Lung (tissue), 12 donors: ENCODE data around the gene OR6C74. TPM values are rescaled to one million over a fixed set of nuclear protein-coding genes. Genes with fewer than 3 reads are reported as not detected.

Experiments used
- ATAC-seq: fragments of 200-7000 bp; cut with Tn5 transposase; one replicate; pipeline ENCODE4 v1.9.1; 2020; ENCODE audit warnings: moderate number of reproducible peaks; ENCODE audit not compliant: insufficient read depth, low FRiP score
- DNase-seq, 3 donors: peaks; one replicate each; pipeline ENCODE4 v3.0.0-alpha.2; 2013 to 2017
- H3K27ac ChIP-seq, 2 donors: one replicate each; pipeline ENCODE4 v1.5.1; 2013; ENCODE audit warnings: mild to moderate bottlenecking in 2 of 2, moderate library complexity in 2 of 2, control low read depth in 1 of 2, inconsistent platforms in 1 of 2, low read depth in 1 of 2, low read length in 1 of 2
- H3K27me3 ChIP-seq, 3 donors: one replicate each; pipeline ENCODE4 v1.5.1; 2013; ENCODE audit warnings: low read length in 2 of 3; ENCODE audit not compliant: control insufficient read depth in 3 of 3, insufficient read depth in 3 of 3
- H3K36me3 ChIP-seq, 4 donors: one replicate each; pipeline ENCODE4 v1.5.1; 2013; ENCODE audit warnings: low read length in 4 of 4, mild to moderate bottlenecking in 1 of 4, moderate library complexity in 1 of 4; ENCODE audit not compliant: control insufficient read depth in 4 of 4, insufficient read depth in 4 of 4
- H3K4me1 ChIP-seq, 5 donors: one replicate each; pipeline ENCODE4 v1.5.1; 2013; ENCODE audit warnings: low read length in 5 of 5, mild to moderate bottlenecking in 2 of 5, moderate library complexity in 1 of 5; ENCODE audit not compliant: control insufficient read depth in 5 of 5, insufficient read depth in 5 of 5
- H3K4me3 ChIP-seq: one replicate; pipeline ENCODE4 v1.5.1; 2013; ENCODE audit warnings: mild to moderate bottlenecking, control low read depth, moderate library complexity
- H3K9ac ChIP-seq, 2 donors: one replicate each; pipeline ENCODE4 v1.5.1; 2013; ENCODE audit warnings: low read length in 2 of 2, control low read depth in 1 of 2; ENCODE audit not compliant: insufficient read depth in 1 of 2
- H3K9me3 ChIP-seq, 4 donors: one replicate each; pipeline ENCODE4 v1.5.1; 2013; ENCODE audit warnings: low read length in 3 of 4, mild to moderate bottlenecking in 1 of 4, moderate library complexity in 1 of 4; ENCODE audit not compliant: control insufficient read depth in 4 of 4, insufficient read depth in 3 of 4
- CTCF ChIP-seq: IDR thresholded peaks from 2 replicates; pipeline ENCODE4 v1.5.1; 2012; ENCODE audit warnings: mild to moderate bottlenecking; ENCODE audit errors: control extremely low read depth, extremely low read depth
- WGBS, 2 donors: extraction: QIAGEN DNeasy Blood & Tissue Kit; methylation state at CpG; one replicate each; pipeline ENCODE4 v1.1.7; 2013; 5-methylcytosine and 5-hydroxymethylcytosine counted together
- polyA plus RNA-seq, 2 donors: library from polyadenylated mRNA; stranded (reverse); fragments of 200-250 nt; gene quantifications; one replicate each; pipeline ENCODE4 v1.2.1, GENCODE V29; 2013
- total RNA-seq, 2 donors: library from RNA; depleted of rRNA in 1 of 2; stranded (reverse); fragments of >200 nt in 1 of 2; gene quantifications; one replicate each; pipeline ENCODE4 v1.2.1, GENCODE V29; 2014 to 2021
- donor health status: control.
- donor health status: control.
- donor health status: Bipolar disorder and iron deficiency.
- donor health status: healthy.
- donor health status: DM: yes; HTN: yes; CAD: no.

The OR6C74 gene
- total and polyA plus RNA-seq, 4 donors, result not detected

- Histone ChIP-seq H3K27me3 (no peaks in the 10 kb centered on the region), H3K4me3 (no peak overlapping the region), H3K27ac (no peak overlapping the region), H3K9me3 (no peaks in the 10 kb centered on the region), H3K36me3 (no peaks in the 10 kb centered on the region), H3K9ac (no peak overlapping the region), H3K4me1 (peaks cover 0 to 11% (median 0%) of the 10 kb centered on the region in 5 donors)
- WGBS, 2 donors, result 91 to 97% methylated on average over 4 of the region's 4 CpGs
- DNase-seq (no peak), ATAC-seq (no peak)
- no peak for TF ChIP-seq CTCF
These were observed 12.4 kb downstream of the OR6C74 start for GRCh38 chr12:55256831-55257230.

GRCh38 chr12:55258303-55258702 is 13.9 kb downstream of the OR6C74 start:
- Histone ChIP-seq H3K4me3 (no peak overlapping the region), H3K27ac (no peak overlapping the region), H3K9me3 (no peaks in the 10 kb centered on the region), H3K27me3 (no peaks in the 10 kb centered on the region), H3K36me3 (no peaks in the 10 kb centered on the region), H3K4me1 (peaks cover 0 to 11% (median 0%) of the 10 kb centered on the region in 5 donors), H3K9ac (no peak overlapping the region)
- DNase-seq, result no peak
- ATAC-seq, result no peak
- TF ChIP-seq CTCF, result no peak
- WGBS, 2 donors, result 79 to 89% methylated on average over 2 of the region's 2 CpGs

- Histone ChIP-seq H3K4me3 (no peak overlapping the region), H3K4me1 (no peaks in the 10 kb centered on the region), H3K36me3 (no peaks in the 10 kb centered on the region), H3K27ac (no peak overlapping the region), H3K9ac (no peak overlapping the region), H3K27me3 (no peaks in the 10 kb centered on the region), H3K9me3 (peaks cover 0 to 5% (median 1%) of the 10 kb centered on the region in 4 donors)
- no peak for DNase-seq
- TF ChIP-seq CTCF, result no peak
- no peak for ATAC-seq
- 72 to 74% methylated on average over 2 of the region's 2 CpGs for WGBS, 2 donors
These were observed 36.6 kb downstream of the OR6C74 start for GRCh38 chr12:55280991-55281390.

- Histone ChIP-seq H3K9ac (no peak overlapping the region), H3K27me3 (no peaks in the 10 kb centered on the region), H3K4me3 (no peak overlapping the region), H3K9me3 (peaks cover 0 to 7% (median 0%) of the 10 kb centered on the region in 4 donors), H3K36me3 (no peaks in the 10 kb centered on the region), H3K27ac (no peak overlapping the region), H3K4me1 (no peaks in the 10 kb centered on the region)
- no peak for TF ChIP-seq CTCF
- ATAC-seq, result no peak
- no peak for DNase-seq
- 40 to 69% methylated on average over 2 of the region's 2 CpGs for WGBS, 2 donors
These were observed 45.6 kb downstream of the OR6C74 start for GRCh38 chr12:55289999-55290398.
